Measurements from ENCODE around the gene NDUFB7. TPM values are rescaled to one million over a fixed set of nuclear protein-coding genes. Genes with fewer than 3 reads are reported as not detected.

The NDUFB7 gene
- total and polyA plus RNA-seq, 2 of the 8 experiments (the other 6 are each of a cell fraction or from before 2014, with no cell fraction given): 151 to 740 TPM

GRCh38 chr19:14550201-14550754 is 21.6 kb downstream of the NDUFB7 start:
- no peak overlapping the region for H2AFZ ChIP-seq (ENCODE audit: low read length)
- no peak overlapping the region for H3K4me3 ChIP-seq (ENCODE audit: extremely low read depth in 1 of 4, insufficient read depth in 2 of 4, low read depth in 3 of 4, low read length in 4 of 4)
- no peak overlapping the region for H3K56ac ChIP-seq (replicated peaks; ENCODE audit: insufficient read length, low read depth, low read length)
- H3K27me3 ChIP-seq (replicated peaks in 1 of 4; ENCODE audit: control insufficient read depth in 3 of 4, extremely low read depth in 1 of 4, insufficient read depth in 3 of 4, low read length in 3 of 4): no peaks in the 10 kb centered on the region
- no peak overlapping the region for H3K4me2 ChIP-seq (ENCODE audit: insufficient read depth in 1 of 2, low read depth in 2 of 2, low read length in 2 of 2)
- POLR2A ChIA-PET (ENCODE audit: partially characterized antibody): interaction anchor here (0.8 to 1.5 kb wide), 3 partner anchors 10 to 39 kb away, joined by 3 to 6 read pairs (median 4); no protein-coding TSS in a partner anchor
- no peak overlapping the region for H2BK120ac ChIP-seq (replicated peaks; ENCODE audit: low read depth, low read length)
- no peak overlapping the region for H2BK5ac ChIP-seq (ENCODE audit: low read depth, low read length)
- H3K14ac ChIP-seq (ENCODE audit: insufficient read length): no peak overlapping the region
- WGBS, 2 experiments (ENCODE audit: extremely low coverage in 1 of 2, insufficient coverage in 1 of 2, insufficient read length in 1 of 2, insufficient replicate concordance in 2 of 2, low coverage in 1 of 2, low lambda C conversion rate in 2 of 2, missing lambda C conversion rate in 1 of 2): 89% methylated on average over 15 of the region's 15 CpGs; no CpG with 5 or more reads in 1 of the 2 experiments
- no peak overlapping the region for H4K5ac ChIP-seq (ENCODE audit: insufficient read length, low read depth, low read length)
- no peak overlapping the region for H3K9ac ChIP-seq (replicated peaks in 1 of 4; ENCODE audit: extremely low read depth in 1 of 4, low read depth in 3 of 4, low read length in 3 of 4)
- H3K23me2 ChIP-seq (ENCODE audit: low read depth, low read length): no peaks in the 10 kb centered on the region
- H4K91ac ChIP-seq (replicated peaks; ENCODE audit: insufficient read length, low read length): no peak overlapping the region
- CTCF ChIA-PET (ENCODE audit: partially characterized antibody): interaction anchor here (0.7 to 2.1 kb wide), 15 partner anchors 12 to 647 kb away, joined by 3 to 10 read pairs (median 3); no protein-coding TSS in a partner anchor
- no peak for DNase-seq (ENCODE audit: low read depth in 1 of 2, low spot score in 2 of 2)
- H3K23ac ChIP-seq (ENCODE audit: insufficient read length): no peak overlapping the region
- no peak overlapping the region for H3K4ac ChIP-seq (replicated peaks; ENCODE audit: insufficient read length, low read depth, low read length)
- no peak for FAIRE-seq
- peaks cover 0 to 5% (median 2%) of the 10 kb centered on the region in 4 experiments; a peak in 3 of 7 replicates for H3K4me1 ChIP-seq (replicated peaks in 1 of 4; ENCODE audit: control insufficient read depth in 3 of 4, insufficient read depth in 4 of 4, low read length in 3 of 4)
- H3K36me3 ChIP-seq (ENCODE audit: control insufficient read depth in 2 of 4, insufficient read depth in 4 of 4, low read length in 3 of 4): no peaks in the 10 kb centered on the region
- no peak overlapping the region for H2BK15ac ChIP-seq (ENCODE audit: low read length)
- peaks cover 6 to 7% of the 10 kb centered on the region in 2 experiments for H4K20me1 ChIP-seq (replicated peaks in 1 of 2; ENCODE audit: control insufficient read depth in 1 of 2, insufficient read depth in 2 of 2, low read length in 2 of 2)
- no peak overlapping the region for H3K18ac ChIP-seq (ENCODE audit: extremely low read depth, low read length)
- peak overlapping the region; percentile 39 for H4K8ac ChIP-seq (ENCODE audit: extremely low read depth, insufficient read depth, low read length)
- no peak overlapping the region for H2BK12ac ChIP-seq (ENCODE audit: low read depth, low read length)
- H3K79me1 ChIP-seq (ENCODE audit: low read depth, low read length): peaks cover 11% of the 10 kb centered on the region
- H3K27ac ChIP-seq (ENCODE audit: low read depth, low read length): peak overlapping the region; percentile 15; the same call in 1 of the 2 replicates
- H2BK20ac ChIP-seq (ENCODE audit: low read length): no peak overlapping the region
- peaks cover 0 to 11% of the 10 kb centered on the region in 2 experiments; a peak in 1 of 4 replicates for H3K79me2 ChIP-seq (ENCODE audit: control insufficient read depth in 1 of 2, insufficient read depth in 2 of 2, low read length in 2 of 2)
- H2AK5ac ChIP-seq (ENCODE audit: low read depth, low read length): no peak overlapping the region
- no peaks in the 10 kb centered on the region for H3K9me3 ChIP-seq (ENCODE audit: insufficient read depth in 2 of 2, low read depth in 1 of 2, low read length in 1 of 2)

Data from H1 (cell line).